GM04503 (cell line): Measurements from ENCODE around the gene FYN.
A peak's percentile ranks its signal among the peaks of the same experiment; 100 is the strongest.

Experiments
- DNase-seq: peaks from one replicate; pipeline ENCODE4 v3.0.0-alpha.2; 2012; ENCODE audit warnings: low read depth

The FYN gene

DNA sequence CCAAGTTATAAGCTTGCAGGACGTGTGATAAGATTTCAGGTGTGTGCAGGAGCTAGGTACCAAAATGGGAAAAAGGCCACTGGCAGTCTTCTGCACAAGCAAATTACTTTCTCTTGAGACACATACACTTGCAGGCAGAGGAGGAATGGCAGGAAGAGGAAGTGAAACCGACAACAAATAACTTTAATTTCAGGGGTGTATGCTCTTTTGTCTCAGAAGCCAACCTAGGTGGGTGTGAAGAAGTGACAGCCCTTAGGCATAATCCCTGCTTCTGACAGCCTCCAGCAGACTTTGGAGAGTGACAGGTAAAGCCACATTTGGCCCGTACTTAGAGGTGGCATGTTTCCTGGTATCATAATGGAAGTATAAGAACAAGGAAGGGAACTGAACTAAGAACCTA lies 148.7 kb downstream of the FYN start:
- no peak for DNase-seq

DNA sequence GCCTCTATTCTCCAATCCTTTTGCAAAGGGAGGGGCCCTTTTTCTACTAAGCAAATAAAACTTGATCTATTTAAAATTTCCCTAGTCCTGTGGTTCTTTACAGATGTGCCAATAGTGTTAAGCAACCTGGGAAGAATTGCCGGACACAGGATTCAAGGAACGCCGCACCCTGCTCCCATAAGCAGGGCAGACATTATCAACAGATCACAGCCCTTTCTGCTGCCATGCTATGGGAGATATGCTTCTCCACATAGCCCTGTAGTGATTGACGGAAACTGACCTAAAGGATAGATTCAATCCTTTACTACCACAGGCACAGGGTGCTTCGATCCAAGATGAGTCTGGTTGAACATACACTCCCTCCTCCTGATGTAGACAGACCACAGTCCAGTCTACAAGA lies 149.2 kb downstream of the FYN start:
- no peak for DNase-seq

DNA sequence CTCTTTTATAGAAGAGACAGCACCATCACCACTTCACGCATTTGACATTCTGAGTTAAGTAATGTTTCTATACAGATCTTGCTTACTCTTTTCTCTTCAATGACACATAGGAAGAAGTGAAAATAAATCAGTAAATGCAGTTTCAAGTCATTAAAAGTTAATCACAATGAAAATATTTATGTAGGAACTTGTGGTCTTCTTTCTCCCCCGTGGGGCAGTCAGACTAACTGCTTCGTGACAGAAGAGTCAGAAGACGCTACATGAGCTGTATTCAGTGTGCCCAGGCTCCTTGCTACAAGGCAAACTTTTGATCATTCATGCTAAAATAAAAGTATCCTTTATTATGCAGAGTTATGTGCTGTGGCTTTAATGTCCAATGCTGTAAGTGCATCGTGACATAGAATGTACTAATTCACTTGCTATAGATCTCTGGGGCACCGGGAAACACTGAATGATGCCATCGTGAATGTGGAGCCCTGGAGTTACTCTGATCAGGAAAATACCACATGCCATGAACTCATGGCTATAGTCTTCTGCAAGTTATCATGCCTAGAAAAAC lies 149.8 kb downstream of the FYN start:
- no peak for DNase-seq

DNA sequence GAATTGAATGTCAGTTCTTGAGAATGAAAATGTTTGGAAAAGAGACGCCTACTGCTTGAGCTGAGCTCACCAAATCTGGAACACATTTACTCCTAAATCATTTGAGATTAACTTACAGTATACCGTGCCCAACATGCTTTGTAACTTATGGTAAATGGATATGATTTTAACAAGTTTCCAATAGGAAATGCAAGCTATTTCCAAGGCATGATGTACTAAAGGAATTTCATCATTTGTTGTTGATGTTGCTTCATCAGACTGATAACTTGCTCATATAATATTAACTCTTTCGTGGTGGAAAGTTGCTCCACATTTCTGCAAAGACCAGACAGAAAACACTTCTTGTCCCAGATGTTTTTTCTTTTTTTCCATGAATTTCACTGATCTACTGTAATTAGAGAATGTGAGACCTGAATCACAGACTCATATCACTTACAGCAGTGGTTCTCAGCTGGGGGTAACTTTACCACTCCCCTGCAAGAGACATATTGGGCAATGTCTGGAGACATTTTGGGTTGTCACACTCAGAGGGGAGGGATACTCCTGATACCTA lies 151.0 kb downstream of the FYN start:
- no peak for DNase-seq

DNA sequence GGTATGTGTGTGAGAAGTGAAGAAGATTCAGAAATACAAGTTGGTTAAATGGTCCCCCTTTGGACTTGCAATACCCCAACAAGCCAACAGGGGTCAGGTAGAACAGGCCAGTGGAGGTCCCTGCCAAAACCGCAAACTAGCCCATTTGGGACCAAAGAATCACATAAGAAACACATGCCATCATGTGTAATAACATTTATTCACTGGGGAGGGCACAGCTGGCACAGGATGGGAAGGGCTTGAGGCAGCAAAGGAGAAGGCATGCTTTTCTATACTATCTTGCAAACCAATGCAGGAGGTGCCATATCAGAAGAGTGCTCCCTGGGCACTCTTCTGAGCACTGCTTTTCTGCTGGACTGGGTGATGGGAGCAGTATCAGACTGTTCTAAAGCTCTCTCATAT lies 151.5 kb downstream of the FYN start:
- DNase-seq, result no peak

DNA sequence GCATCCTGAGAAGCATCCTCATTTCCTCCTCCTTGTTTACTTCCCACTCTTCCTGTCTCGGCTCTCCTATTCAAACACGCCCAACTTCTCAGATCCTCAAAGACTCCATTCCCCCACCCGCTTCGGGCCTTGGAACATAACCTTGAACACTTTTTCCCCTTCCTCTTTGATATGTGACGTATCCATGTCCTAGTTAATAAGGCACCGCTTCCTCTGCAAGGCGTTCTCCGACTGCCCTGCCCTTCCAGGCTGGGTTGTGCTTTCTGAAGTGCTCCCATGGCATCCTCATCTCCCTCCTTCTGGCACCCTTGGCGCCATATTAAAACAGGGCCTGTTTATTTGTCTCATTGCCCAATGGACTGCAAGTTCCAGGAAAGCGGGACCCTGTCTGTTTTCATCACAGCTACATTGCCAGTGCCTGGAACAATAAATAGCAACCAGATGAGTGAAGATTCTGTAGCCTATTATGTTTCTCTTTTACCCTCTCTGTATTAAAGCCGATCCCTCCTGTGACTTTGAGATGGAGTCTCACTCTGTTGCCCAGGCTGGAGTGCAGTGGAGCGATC lies 152.2 kb downstream of the FYN start:
- no peak for DNase-seq

DNA sequence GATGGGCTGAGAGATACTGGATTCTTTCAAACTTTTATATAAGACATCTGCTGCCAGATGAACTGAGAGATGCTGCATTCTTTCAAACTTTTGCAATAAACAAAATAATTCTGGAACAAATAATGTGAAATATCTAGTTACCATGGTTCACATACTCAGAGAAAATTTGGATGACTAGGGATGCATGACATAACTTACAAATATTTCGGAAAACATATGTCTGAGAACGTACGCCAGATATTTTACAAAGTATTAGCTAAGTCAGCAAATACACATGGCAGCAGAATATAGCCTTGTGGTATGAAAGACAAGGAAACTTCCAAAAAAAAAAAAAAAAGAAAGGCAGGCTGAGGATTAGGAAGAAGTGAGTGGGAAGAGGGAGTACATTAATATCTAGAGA lies 154.3 kb downstream of the FYN start:
- peak; percentile 65 for DNase-seq

DNA sequence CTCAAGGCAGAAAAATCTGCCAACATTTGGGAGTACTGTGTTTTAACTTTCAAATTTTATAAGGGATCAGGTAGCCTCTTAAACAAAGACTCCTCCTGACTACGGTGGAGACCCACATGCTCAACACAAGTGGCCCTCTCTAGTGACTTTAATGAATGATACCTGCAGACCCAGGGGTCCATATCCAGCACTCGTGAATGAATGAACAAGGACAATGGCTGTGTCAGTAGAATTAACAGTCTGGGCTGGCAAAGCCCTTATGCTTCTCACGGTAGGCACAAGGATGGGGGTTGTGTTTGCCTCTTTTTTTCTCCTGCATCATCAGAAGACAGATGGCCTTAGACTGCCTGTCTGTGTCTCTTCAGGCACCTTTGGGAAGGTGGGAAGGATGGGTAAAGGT lies 154.9 kb downstream of the FYN start:
- no peak for DNase-seq

DNA sequence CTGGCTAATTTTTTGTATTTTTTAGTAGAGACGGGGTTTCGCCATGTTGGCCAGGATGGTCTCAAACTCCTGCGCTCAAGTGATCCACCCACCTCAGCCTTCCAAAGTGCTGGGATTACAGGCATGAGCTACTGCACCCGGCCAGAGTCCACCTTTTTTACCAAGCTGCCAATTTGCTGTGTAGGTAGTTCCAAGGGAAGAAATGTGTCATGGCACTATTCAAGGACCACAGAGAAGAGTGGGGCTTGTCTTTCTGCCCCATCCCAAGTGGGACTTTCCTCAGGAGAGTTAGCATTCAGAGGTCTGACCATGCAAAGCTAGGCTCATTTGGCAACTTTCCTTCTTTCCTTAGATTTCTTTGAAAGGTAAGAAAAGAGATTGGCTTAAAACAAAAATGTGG lies 155.6 kb downstream of the FYN start:
- DNase-seq, result no peak

DNA sequence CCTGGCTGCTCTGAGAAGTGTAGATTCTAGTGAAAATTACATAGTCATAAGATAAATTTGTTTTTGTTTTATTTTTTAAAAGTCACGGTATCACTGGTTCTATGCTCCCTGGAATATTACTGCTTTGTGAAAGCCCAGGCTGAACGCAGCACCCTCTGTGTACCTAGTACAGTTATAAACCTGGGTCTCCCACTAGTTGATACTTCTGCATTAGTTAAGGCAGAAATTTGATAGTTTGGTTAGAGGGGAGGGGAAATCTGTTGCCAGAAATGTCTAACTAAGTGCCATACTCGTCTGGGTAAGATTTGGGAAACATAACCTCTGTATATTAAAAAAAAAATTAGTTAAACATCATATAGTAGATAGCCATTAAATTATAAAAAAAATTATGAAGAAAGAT lies 156.9 kb downstream of the FYN start:
- no peak for DNase-seq

DNA sequence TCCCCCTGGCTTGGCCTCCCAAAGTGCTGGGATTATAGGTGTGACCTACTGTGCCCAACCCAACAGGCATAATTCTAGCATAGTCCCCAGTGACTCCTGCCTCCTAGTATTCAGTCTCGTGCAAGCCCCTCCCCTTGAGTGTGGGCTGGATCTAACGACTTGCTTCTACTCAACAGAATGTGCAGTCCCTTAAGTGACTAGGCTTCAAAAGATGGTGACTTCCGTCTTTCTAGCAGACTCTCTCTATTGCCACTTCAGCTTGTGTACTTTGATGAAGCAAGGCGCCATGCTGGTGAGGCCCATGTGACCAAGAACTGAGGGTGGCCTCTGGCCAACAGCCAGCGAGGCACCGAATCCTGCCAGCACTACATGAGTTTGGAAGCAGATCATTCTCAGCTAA lies 157.9 kb downstream of the FYN start:
- no peak for DNase-seq

DNA sequence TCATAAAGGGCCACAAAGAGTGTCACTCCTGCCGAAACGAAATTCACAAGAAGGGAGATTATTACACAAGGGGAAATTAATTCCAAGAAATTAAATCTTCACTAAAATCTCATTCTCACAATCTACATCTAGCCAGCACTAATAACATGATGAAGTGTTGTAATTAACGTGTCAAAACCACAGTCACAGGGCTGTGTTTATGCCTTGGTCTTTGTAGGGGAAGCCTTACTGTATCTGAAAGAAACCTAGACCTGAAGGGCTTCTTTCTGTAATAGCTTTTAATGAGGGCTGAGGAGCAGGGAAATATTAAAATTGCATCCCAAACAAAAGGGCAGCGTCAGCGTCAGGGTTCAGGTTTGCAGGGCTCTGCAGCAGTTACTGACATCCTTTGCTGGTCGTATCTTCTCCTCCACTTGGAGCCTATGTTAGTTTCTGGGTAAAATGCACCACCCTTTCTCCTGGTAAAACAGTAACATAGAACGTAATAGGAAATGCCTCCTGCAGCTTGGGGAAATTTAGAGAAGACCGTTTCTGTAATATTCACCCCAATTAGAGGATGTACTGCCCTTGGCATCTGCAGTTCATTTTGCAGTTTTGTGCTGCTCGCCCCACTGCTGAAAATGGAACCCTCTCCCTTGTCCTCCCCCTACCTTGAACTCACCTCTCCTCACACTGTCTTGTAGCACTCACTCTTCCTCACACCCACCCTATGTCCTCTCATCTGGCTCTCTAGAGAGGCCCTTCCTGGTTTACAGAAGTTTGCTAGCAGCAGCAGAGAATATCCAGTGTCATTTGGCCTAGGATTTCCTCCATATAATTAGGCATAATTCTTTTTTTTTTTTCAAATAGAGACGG lies 158.6 kb downstream of the FYN start:
- DNase-seq, result no peak

DNA sequence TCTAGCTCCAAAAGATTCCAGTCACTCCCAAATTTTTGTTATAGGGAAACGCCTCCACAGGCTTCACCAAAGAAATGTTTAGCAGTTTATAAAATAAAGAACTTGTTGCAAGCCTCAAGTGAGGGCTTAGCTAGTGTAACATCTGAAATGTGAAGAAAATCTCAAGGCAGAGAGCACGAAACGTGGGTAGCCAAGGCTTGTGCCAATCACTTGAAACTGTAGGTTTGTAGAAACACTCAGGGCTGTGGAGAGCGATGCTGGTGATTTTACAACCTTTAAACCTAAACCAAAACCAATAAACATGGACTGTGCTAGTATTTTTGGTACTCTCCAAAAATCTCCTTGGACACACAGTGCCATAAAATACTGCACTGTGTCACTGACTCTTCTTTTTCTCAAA lies 159.4 kb downstream of the FYN start:
- no peak for DNase-seq

DNA sequence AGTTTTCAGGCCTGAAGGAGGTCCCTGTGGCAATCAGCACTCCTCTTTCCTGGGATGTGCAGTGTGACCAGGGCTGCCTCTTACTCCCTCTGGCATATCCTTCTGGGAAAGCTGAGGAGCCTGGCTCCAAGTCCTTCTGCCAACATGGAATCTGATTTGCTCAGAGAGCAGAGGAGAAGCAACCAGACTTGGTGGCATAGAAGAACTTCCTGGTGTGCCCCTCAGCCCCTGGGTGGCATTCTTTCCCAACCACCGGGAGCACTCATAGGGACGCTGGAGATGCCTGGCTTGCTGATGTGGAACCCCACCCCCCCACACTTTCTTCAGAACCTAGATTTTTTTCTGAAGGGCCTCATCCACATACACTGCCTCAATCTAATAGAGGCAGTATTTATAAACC lies 160.0 kb downstream of the FYN start:
- no peak for DNase-seq

DNA sequence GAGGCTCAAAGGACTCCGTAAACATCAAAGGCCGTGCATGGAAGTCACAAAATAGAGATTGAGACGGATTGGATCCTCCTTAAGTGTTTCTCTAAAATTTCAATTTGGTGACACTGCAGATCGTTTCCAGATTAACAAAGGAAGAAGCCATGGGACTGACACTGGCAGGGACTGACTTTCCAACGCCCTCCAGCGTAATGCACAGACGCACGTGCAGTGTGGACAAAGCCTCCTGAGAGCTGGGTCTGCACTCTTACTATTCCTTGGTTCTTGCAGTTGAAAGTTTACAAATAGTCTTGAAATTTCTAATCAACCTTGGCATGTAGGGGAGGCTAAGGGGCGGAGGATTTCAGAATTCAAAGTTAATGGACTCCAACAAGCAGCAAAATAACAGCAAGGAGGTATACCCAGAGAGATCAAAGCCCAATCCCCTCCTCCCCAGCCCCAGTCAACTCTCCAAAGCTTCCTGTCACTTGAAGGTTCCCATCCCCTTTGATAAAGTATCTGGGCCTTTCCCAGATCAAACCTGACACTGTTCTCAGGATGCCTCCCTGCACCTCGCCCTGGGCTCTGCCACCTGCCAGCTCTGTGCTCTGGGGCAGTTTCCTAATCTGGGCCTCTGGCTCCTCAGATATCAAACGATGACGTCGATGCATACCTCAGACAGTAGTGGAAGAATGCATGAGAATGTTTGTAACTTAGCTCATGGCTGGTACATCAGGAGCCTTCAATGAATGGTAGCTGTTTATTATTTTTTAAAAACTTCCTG lies 161.1 kb downstream of the FYN start:
- no peak for DNase-seq

DNA sequence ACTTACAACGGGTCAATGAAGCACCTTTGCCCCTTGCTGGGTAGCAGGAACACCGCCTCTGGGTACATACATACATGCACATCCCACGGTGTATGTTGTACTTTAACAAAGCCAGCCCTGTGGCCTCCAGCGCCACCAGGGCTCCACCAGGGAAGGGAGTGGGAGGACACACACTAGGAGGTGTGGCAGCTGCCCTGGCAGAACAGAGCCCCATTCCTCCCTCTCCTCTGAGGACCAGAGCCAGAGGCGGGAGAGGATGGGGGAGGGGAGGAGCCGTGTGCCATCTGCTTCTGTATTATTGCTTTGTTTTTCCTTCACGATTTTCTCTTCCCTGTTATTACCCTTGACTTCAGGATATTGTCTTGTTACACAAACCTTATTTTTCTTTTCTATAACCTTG lies 161.8 kb downstream of the FYN start:
- DNase-seq, result no peak

DNA sequence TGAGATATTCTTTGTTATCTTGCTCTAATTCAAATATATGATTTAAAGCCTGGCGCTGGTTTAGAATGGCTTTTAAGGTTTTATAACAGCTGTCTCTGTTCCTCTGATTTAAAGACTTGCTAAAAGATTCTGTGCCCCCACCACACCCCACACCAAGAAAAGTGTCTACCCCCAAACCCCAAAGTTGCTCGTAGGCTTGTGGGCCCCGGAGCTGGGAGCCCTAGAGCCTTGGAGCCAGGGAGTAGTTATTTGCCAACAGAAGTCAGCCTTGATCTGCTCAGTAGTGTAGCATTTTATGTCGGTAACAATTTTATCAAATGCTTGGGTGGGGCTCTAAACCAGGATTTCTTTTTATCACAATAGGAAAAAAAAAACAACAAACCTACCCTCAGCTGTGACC lies 162.3 kb downstream of the FYN start:
- no peak for DNase-seq

DNA sequence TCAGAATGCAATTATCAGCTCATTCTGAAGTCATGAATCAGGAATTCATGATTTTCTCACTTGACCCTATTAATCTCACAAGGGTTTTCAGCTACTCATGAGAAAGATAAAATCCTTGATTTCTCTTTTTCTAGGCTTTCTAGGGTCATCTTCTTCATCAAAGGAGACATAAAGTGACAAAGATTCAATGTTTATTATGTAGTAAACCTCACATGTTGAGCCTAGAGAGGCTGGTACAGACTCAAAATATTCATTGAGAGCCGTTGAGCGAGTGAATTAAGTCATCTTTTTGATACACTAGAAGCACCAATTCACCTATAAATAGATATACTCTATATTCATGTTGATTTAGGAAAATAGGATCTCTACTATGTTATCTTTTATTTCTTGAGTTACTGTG lies 162.8 kb downstream of the FYN start:
- DNase-seq, result no peak

DNA sequence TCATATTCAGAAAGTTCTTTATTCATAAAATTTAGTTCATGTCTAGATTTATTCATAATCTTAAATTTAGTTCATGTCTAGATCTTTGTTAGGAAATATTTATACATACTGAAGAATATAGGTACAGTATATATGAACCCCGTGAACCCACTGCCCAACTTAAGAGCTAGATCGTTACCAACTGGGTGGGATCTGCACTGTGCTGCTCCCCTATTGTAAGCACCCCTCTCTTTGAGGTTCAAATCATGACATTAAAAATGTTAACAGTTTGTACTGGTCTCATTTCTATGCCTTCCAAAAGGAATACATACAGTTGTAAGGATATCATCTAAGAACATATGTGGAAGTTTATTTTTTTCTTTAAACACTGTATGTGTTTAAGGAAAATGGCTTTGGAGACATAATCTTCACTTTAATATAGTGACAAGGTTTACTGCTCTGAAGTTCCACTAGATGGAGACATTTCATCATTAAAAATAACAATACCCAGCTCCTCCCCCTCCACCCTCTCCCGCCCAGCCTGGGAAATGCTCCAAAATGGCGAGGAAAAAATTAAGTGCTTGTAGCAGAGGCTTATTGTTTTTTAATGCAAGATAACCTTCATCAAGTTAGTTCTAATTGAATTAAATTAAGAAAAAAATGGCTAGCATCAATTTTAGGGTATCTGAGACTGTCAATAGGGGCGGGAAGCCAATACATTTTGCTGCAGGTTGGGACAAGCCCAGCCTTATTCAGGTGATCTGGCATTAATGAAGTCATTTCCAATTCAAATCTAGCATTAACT lies 163.4 kb downstream of the FYN start:
- DNase-seq, result no peak

DNA sequence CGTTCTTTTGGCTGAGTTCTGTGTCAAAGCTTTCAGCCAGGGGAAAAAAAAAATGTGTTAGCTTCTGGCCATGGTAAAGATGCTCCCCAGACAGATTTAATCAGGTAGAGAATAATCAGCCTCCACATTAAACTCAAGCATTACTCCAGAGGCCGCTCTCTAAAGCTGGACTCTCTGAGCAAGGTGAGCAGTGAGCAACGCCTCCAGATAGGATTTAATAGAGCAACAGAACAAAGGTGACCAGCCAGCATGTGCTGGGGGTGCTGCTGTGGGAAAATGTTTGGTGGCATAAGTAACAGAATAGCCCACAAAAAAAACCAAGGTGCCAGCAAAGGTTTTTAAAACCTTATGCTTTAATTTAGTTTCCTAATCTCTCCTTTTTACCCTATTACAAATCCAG lies 164.1 kb downstream of the FYN start:
- no peak for DNase-seq

DNA sequence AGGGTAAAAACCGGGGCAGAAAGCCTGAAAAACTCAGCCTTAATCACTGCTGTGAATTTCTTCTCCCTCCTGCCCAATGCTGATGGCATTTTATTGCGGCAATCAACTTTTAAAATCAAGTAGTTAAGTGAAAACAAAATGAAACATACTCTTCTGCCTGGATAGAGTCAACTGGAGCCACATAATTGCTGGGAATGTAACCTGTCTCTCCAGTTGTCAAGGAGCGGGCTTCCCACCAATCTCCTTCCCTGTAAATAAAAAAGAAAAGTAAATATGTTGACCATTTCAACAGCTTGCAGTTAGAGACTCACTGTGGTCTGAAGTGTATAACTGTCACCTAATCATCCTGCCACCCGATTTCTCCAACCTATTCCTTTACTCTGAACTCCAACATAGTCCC lies 165.5 kb downstream of the FYN start:
- DNase-seq, result no peak

DNA sequence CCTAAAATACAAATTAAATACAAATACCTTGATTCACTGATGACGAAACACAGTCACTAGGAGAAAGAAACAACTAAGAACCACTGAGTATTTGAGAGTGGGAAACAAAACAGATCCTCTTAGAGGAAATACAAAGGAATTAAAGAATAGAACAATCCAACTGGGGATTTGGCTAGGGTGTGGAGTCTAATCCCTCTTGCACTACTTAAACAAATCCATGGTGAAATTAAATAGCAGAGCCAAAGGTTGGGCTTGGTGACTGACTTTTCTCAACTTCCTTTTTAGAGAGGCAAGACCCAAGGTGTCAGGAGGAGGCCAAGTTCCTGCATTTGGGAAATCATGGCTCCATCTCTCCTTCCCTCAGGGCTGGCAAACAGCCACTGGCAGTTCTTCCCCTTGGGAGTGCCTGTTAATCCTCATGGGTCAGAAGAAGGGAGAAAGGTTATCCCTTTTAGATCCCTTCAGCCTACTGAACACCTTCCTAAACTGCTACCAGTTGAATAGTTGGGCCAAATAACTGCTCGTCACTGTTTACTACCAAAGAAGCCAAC lies 166.3 kb downstream of the FYN start:
- no peak for DNase-seq
